Loucy (cell line): Measurements from ENCODE around the gene EIF5A.

ENCODE experiments used
- EZH2phosphoT487 ChIP-seq: fragments of 200-600 bp; IDR thresholded peaks from 2 replicates; pipeline ENCODE4 v1.6.1; 2018; ENCODE audit warnings: antibody characterized with exemption, mild to moderate bottlenecking, moderate library complexity, borderline replicate concordance
- TF ChIP-seq, protein P1 (sequence below): fragments of 200-600 bp; sonication (generic); conservative IDR thresholded peaks from 2 replicates; pipeline ENCODE4 v1.5.1; 2014; ENCODE audit warnings: mild to moderate bottlenecking, antibody characterized with exemption, low read length

DNA sequence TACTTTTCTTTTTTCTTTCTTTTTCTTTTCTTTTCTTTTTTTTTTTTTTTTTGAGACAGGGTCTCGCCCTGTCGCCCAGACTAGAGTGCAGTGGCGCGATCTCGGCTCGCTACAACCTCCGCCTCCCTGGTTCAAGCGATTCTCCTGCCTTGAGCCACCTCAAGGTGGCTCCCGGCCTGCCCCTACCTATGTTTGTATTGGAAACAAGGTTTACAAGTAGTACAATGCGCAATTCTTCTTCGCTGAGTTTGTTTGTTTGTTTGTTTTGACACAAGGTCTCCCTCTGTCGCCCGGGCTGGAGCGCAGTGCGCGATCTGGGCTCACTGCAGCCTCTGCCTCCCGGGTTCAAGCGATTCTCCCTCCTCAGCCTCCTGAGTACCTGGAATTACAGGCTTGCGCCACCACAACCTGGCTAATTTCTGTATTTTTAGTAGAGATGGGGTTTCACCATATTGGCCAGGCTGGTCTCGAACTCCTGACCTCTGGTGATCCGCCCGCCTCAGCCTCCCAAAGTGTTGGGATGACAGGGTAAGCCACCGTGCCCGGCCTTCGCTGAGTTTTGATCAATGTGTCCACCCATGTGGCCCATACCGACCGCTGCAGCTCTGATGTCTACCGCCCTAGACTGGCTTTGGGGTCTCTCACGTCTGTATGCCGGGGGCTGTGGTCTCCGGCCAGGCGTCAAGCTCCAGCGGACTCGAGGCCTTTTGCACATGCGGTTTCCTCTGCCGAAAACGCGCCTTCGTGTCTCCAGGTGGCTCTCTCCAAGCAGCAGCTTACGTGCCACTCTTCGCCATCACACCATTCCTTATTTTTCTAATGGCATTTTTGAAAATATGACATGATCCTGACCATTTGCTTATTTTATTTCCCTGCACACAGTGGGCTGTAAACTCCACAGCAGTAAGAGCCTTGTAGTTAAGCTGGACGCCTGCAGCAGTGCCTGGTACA lies 11.9 kb upstream of the EIF5A start:
- TF ChIP-seq, protein P1, sequence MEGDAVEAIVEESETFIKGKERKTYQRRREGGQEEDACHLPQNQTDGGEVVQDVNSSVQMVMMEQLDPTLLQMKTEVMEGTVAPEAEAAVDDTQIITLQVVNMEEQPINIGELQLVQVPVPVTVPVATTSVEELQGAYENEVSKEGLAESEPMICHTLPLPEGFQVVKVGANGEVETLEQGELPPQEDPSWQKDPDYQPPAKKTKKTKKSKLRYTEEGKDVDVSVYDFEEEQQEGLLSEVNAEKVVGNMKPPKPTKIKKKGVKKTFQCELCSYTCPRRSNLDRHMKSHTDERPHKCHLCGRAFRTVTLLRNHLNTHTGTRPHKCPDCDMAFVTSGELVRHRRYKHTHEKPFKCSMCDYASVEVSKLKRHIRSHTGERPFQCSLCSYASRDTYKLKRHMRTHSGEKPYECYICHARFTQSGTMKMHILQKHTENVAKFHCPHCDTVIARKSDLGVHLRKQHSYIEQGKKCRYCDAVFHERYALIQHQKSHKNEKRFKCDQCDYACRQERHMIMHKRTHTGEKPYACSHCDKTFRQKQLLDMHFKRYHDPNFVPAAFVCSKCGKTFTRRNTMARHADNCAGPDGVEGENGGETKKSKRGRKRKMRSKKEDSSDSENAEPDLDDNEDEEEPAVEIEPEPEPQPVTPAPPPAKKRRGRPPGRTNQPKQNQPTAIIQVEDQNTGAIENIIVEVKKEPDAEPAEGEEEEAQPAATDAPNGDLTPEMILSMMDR = no peak
- TF ChIP-seq EZH2phosphoT487 = no peak
